Esophagus muscularis mucosa (tissue), 4 donors: ENCODE data around the gene LRRC30. TPM values are rescaled to one million over a fixed set of nuclear protein-coding genes. Genes with fewer than 3 reads are reported as not detected.
A peak's percentile ranks its signal among the peaks of the same experiment; 100 is the strongest.

Experiments
- DNase-seq: peaks from one replicate; pipeline ENCODE4 v3.0.0-alpha.2; 2017; ENCODE audit errors: extremely low spot score
- H3K27ac ChIP-seq, 4 donors: fragments of 200-600 bp; sonication (generic); replicated peaks in 1 of 4; 1 replicate in 3 of 4; 2 replicates in 1 of 4; pipeline ENCODE4 v1.5.1; 2016 to 2019; ENCODE audit warnings: mild to moderate bottlenecking in 1 of 4
- H3K27me3 ChIP-seq, 4 donors: fragments of 200-600 bp; sonication (generic); one replicate each; pipeline versions ENCODE4 v1.5.1 to v1.6.0; 2016 to 2019
- H3K36me3 ChIP-seq, 4 donors: fragments of 200-600 bp; sonication (generic); one replicate each; pipeline ENCODE4 v1.5.1; 2016 to 2019
- H3K4me1 ChIP-seq, 4 donors: fragments of 200-600 bp; sonication (generic); one replicate each; pipeline ENCODE4 v1.5.1; 2016 to 2019
- H3K4me3 ChIP-seq, 4 donors: fragments of 200-600 bp; sonication (generic); 1 replicate in 2 of 4; 2 replicates in 2 of 4; pipeline ENCODE4 v1.5.1; 2016 to 2019; ENCODE audit warnings: mild to moderate bottlenecking in 4 of 4, moderate library complexity in 1 of 4
- H3K9me3 ChIP-seq, 4 donors: fragments of 200-600 bp; sonication (generic); 1 replicate in 3 of 4; 2 replicates in 1 of 4; pipeline ENCODE4 v1.5.1; 2016 to 2019
- EP300 ChIP-seq: sonication (generic); formaldehyde crosslinking; IDR thresholded peaks from one replicate; pipeline ENCODE4 v1.6.1; 2017; ENCODE audit warnings: antibody characterized with exemption
- POLR2A ChIP-seq: fragments of 450-650 bp; IDR thresholded peaks from one replicate; pipeline ENCODE4 v1.6.1; 2017; ENCODE audit warnings: antibody characterized with exemption, moderate library complexity, mild to moderate bottlenecking, low read depth
- POLR2AphosphoS5 ChIP-seq, 2 donors: sonication (generic); formaldehyde crosslinking; IDR thresholded peaks; one replicate each; pipeline ENCODE4 v1.6.1; 2017; ENCODE audit warnings: antibody characterized with exemption in 2 of 2
- whole genome bisulfite sequencing: methylation state at CpG from one replicate; pipeline ENCODE4 v1.1.5; 2018; 5-methylcytosine and 5-hydroxymethylcytosine counted together
- intact Hi-C: fragments of 100-400 bp; cut with DNase I; formaldehyde crosslinking; loops from one replicate; pipeline ENCODE4 v1.15.1; 2023
- total RNA-seq, 4 donors: library from RNA; depleted of rRNA; stranded (reverse); fragments of >200 nt; gene quantifications; one replicate each; pipeline versions ENCODE4 v1.1.0 to v1.2.1, GENCODE V29; 2016
- TF ChIP-seq, protein P1 (sequence below), 3 experiments: fragments of 200-600 bp in 2 of 3; fragments of 450-650 bp in 1 of 3; sonication (generic) in 2 of 3; IDR thresholded peaks; one replicate each; pipeline ENCODE4 v1.5.1; 2017 to 2019; ENCODE audit warnings: antibody characterized with exemption in 3 of 3, mild to moderate bottlenecking in 2 of 3, moderate library complexity in 1 of 3

The LRRC30 gene
- total RNA-seq, 4 donors from 2014 or later = not detected

DNA sequence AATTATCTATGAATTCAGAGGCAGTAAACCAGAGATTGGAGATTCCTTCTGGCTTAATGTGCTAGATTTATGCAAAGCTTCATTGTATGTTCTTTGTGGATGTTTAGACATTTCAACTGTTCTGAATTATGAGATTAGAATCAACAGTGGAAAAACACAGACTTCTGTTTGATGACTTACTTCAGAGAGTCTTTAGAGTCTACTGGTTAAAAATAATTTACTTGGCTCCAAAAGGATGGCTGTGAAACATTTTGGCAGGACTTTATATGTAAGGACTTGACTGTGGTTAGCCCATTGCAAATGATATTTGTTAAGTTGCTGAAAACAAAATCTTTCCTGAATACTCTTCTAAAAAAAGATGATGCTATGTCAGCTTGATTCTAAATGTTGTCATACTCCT, 25.5 kb upstream of the LRRC30 start:
- H3K27ac ChIP-seq = no peak overlapping the region
- H3K36me3 ChIP-seq = no peaks in the 10 kb centered on the region
- DNase-seq = no peak
- H3K27me3 ChIP-seq = peaks cover 0 to 3% (median 0%) of the 10 kb centered on the region in 4 donors
- H3K4me3 ChIP-seq = no peak overlapping the region
- TF ChIP-seq, protein P1, sequence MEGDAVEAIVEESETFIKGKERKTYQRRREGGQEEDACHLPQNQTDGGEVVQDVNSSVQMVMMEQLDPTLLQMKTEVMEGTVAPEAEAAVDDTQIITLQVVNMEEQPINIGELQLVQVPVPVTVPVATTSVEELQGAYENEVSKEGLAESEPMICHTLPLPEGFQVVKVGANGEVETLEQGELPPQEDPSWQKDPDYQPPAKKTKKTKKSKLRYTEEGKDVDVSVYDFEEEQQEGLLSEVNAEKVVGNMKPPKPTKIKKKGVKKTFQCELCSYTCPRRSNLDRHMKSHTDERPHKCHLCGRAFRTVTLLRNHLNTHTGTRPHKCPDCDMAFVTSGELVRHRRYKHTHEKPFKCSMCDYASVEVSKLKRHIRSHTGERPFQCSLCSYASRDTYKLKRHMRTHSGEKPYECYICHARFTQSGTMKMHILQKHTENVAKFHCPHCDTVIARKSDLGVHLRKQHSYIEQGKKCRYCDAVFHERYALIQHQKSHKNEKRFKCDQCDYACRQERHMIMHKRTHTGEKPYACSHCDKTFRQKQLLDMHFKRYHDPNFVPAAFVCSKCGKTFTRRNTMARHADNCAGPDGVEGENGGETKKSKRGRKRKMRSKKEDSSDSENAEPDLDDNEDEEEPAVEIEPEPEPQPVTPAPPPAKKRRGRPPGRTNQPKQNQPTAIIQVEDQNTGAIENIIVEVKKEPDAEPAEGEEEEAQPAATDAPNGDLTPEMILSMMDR (IDR thresholded peaks at IDR 0.05) = no peak
- TF ChIP-seq POLR2A (no peak), EP300 (no peak), POLR2AphosphoS5 (IDR thresholded peaks at IDR 0.05) (no peak)
- peaks cover 0 to 28% (median 19%) of the 10 kb centered on the region in 4 donors for H3K4me1 ChIP-seq
- H3K9me3 ChIP-seq = no peaks in the 10 kb centered on the region
- intact Hi-C loops = no loop called here

DNA sequence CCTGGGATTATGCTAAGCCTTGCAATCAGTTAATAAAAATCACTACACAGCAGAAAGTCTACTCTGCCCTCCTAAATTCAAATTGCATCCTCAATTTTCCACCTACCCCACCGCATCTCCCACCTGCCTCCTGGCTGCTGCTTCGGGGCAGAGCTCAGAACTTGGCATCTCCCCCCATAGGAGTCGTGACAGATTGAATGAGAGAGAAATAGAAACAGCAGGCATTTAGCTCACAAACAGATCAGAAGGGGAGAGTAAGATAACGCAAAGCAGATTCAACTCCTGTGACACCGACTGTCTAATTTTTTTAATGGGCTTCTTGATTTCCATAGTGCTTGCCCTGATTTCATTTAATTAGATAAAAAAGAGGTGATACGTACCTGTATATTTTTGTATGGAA, 24.7 kb upstream of the LRRC30 start:
- no peaks in the 10 kb centered on the region for H3K36me3 ChIP-seq
- no peak overlapping the region for H3K4me3 ChIP-seq
- H3K27me3 ChIP-seq = peaks cover 0 to 1% (median 0%) of the 10 kb centered on the region in 4 donors
- H3K4me1 ChIP-seq = peaks cover 0 to 28% (median 19%) of the 10 kb centered on the region in 4 donors
- TF ChIP-seq, protein P1 (IDR thresholded peaks at IDR 0.05) = no peak
- TF ChIP-seq EP300 (no peak), POLR2A (no peak), POLR2AphosphoS5 (IDR thresholded peaks at IDR 0.05) (no peak)
- 72% methylated on average over 6 of the region's 6 CpGs for WGBS
- no peak for DNase-seq
- no peak overlapping the region for H3K27ac ChIP-seq
- intact Hi-C loops = no loop called here
- no peaks in the 10 kb centered on the region for H3K9me3 ChIP-seq

DNA sequence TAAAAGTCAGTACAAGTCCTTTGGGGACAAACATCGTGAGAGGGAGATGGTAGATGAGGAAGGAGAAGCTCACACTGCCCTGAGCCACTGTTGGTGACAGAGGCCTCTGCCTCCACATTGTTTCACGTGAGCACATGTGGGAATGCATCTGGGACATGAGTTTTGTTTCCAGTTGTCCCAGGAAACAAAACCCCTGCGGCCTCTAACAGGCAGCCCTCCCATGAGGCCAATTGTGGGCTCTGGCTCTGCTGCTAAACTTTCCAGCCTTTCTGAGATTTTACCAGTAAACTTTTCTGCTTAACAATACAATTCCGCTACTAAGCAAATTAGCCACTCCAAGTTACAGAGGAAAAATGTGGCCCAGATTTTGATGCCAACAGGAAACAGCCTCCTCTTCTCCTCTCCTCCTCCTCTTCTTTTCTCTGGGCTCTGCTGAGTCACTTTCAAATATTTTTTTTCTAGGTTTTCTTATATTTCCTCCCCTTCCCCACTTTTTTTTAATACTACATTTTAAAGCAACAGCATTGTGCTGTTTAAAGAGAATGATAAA, 23.4 kb upstream of the LRRC30 start:
- WGBS = 70% methylated on average over 4 of the region's 4 CpGs
- DNase-seq = no peak

DNA sequence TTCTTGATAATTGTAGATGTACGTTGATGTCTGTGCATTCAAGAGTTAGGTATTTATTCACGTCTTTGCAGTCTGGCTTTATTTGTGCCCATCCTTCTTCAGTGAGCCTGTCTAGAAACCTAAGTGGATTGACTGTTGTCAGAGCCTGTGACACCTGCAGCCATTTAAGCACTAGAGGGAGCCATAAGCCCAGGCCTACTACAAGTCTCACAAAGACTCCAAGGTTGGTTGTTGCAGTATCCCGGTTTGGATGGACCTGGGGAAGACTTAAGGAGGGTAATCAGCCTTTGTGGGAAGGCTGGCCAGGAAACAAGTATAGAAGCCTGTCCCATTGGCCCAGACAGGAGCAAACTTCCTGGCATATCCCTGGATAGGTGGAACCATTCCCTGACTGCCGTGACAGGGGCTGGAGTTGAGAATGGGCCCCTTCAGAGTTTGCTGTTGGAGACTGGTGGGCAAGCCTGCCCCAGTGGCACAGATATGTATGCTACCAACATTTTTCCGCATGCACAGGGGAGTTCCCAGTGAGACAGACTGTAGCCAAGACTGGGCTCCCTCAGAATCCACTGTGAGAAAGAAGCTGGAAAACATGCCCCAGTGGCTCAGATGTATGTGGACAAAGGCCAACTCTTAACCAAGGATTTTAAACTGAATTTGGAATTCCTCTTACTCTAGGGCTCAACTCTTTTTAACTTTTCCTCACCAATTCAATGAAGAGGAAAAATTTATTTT, 9.3 kb upstream of the LRRC30 start:
- 62% methylated on average over 4 of the region's 5 CpGs for WGBS
- Histone ChIP-seq H3K9me3 (no peaks in the 10 kb centered on the region), H3K27ac (no peak overlapping the region), H3K27me3 (no peaks in the 10 kb centered on the region), H3K36me3 (no peaks in the 10 kb centered on the region), H3K4me3 (no peak overlapping the region), H3K4me1 (no peaks in the 10 kb centered on the region)
- intact Hi-C loops = no loop called here
- DNase-seq = no peak
- no peak for TF ChIP-seq POLR2AphosphoS5 (IDR thresholded peaks at IDR 0.05)
- TF ChIP-seq, protein P1 (IDR thresholded peaks at IDR 0.05) = peak; percentile 25 to 50 (median 26)
- TF ChIP-seq POLR2A = no peak

More for the DNA sequence above, 23.4 kb upstream of the LRRC30 start:
- TF ChIP-seq POLR2AphosphoS5 (IDR thresholded peaks at IDR 0.05) (no peak), POLR2A (no peak), EP300 (no peak)
- TF ChIP-seq, protein P1 (IDR thresholded peaks at IDR 0.05) = no peak
- H3K27ac ChIP-seq = no peak overlapping the region
- H3K4me3 ChIP-seq = no peak overlapping the region
- peaks cover 0 to 28% (median 19%) of the 10 kb centered on the region in 4 donors for H3K4me1 ChIP-seq
- intact Hi-C loops = no loop called here
- no peaks in the 10 kb centered on the region for H3K9me3 ChIP-seq
- no peaks in the 10 kb centered on the region for H3K27me3 ChIP-seq
- H3K36me3 ChIP-seq = no peaks in the 10 kb centered on the region
